HG03095 (cell line): ENCODE data around the gene LRBA.

Source experiments
- ATAC-seq: cut with Tn5 transposase; IDR thresholded peaks from one replicate; pipeline ENCODE4 v1.9.1; 2021; ENCODE audit warnings: moderate library complexity; ENCODE audit not compliant: unreplicated experiment

LRBA gene

GRCh38 chr4:150305995-150306394 is 709.1 kb downstream of the LRBA start:
- no peak for ATAC-seq

DNA sequence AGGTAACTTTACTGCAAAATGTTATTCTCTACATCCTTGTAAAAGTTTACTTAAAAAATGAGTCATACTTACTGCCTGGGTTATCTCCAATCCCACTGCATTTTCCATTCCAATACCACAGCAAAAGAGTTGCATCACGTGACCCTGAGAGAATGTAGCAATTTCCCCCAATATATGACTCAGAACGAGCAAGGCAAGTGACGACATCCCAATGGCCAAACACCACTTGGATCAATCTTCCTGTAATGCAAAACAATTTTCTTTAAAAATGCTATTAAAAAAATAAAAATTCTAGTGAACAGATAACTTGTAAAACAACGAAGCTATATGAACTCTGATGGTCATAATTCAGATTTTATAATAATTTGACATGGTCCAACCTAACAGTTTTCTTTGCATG is 712.5 kb downstream of the LRBA start:
- ATAC-seq, result no peak

DNA sequence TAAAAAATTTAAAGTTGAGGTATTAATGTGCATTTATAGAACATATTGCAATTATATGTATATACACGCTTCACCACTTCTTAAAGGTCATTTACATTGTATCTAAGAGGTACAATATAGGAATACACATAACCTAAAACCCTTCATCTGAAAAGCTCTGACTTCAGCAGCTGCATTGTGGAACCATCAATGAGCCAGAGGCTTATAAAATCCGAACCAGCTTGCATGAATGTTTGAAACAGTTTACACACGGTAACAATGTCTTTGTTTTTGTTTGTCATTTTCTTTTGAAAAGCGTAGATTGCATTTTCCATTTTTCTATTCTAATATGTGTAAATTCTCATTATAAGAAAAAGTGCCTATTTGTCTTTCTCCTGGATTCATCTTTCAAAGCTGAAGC is 715.3 kb downstream of the LRBA start:
- no peak for ATAC-seq

DNA sequence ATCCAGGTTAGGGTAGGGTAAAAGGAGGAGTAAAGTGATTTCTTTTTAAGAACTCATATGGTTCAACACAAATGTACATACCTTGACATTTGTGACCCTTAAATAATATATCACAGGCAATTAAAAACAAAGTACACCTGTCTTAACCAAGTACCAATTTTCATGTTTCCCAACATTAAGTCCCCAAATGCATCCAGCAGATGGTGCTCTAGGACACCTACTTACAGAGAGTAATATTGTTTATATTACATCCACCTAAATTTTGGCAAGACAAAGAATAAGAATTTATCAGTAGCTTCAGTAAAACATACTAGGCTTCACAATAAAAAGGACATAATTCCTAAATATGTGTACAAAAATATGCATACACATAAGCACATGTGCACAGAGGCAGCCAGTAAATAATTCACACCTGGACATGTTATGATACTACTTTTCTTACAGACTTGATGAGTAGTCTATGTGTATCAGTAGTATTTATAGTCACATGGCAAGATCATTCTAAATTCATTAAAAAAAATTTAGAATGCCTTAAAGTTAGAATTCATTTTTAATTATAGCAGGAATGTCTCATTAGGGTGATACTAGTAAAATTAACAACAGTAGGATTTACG is 717.1 kb downstream of the LRBA start:
- no peak for ATAC-seq

DNA sequence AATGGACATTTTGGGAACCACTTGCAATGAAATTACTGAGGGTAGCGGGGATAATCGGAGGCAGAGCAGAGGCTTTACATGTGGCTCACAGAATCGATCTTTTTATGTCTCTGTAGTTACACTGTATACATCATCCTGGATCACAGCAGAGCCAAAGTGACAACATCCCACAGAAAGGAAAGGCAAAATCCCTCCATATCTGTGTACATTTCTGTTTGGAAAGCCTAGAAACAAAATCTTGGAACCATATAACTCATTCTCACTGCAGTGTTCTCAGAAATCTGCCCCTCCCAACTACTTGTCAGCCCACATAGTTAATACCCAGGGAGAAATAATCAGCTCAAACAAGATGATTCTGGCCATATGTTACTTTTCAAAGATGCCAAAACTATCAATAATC is 725.2 kb downstream of the LRBA start:
- no peak for ATAC-seq

DNA sequence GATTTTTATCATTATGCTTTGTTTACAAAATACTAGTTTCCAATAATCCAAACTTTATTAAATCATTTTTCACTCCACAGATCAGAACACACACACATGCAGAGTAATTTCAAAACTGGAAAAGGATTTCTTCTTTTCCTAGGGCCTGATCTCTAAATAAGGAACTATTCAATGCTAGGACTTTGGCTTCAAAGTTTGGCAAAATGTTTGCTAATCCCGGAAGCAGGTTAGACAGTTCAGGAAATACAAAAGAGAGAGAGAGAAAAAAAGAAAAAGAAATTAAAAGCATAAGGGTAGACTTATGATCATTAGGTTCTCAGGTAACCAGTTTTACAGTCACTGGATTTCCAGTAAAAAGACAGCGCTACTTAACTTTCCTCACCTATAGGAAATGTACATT is 725.9 kb downstream of the LRBA start:
- ATAC-seq, result no peak

DNA sequence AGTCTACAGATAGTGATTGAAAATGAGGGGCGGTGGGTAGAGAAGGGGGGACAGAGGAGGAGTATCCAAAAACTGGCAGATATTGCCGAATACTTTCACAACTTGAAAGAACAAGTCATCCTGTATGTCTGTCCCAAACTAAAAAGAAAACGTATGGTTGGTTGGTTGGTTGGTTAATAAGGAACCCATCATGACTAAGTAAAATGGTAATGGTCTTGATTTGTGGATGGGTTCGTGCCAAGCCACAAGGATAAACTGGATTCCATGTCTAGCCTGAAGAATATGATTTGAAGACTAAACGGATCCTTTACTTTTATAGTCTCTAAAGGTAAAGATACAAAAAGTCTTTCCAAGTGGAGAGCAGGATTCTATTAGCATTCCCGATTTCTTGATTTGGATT is 728.4 kb downstream of the LRBA start:
- ATAC-seq, result no peak

- no peak for ATAC-seq
Observed at GRCh38 chr4:150283689-150284088, 731.4 kb downstream of the LRBA start.

DNA sequence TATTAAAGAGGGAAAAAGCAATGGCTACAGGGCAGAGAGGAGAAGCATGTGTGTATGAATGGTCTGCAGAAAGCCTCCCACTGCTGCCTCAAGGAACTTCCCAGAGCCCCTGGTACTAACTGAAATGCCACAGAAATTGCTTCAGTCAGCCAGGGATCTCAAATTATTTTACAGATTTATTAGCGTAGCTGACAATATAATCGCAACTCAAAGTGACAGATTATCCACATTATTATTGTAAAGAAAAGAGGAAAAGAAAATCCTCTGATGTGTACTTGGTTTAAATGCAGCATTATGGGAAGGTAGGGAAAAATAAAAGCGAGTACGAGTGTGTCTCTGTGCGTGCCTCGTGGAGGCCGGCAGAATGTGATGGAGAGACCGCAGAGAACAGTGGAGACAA is 734.1 kb downstream of the LRBA start:
- no peak for ATAC-seq

GRCh38 chr4:150280081-150280895 is 734.8 kb downstream of the LRBA start:
- no peak for ATAC-seq

- no peak for ATAC-seq
Observed at GRCh38 chr4:150278206-150278605, 736.9 kb downstream of the LRBA start.

DNA sequence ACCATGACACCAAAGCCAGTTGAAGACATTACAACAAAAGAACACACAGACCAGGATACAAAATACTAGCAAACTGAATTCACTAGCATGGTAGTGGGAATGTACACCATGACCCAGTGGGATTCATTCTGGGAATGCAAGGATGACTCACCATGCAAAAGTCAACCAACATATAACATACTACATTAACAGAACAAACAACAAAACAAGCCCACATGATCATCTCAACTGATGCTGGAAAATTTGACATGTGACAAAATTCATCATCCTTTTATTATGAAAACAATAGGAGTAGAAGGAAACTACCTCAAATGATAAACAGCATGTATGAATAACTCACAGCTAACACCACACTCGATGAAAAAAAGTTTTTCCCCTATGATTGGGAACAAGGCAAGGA is 746.6 kb downstream of the LRBA start:
- ATAC-seq, result no peak

DNA sequence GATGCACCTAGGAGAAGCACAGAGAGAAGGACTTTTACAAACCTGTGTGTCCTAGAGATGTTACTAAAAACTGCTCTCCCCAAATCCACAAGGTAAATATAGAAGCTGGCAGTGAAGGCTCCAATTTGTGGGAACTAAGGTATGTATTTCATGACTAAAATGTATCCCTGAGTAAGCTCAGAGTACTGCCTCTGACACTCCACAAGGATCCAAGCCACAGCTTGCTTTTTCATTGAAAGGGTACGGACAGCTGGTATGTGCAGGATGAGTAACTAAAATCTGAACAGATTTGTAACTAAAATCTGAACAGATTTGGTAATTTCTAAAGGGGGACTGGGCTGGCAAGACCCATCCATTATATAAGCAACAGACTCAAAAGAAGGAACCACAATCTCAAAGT is 749.3 kb downstream of the LRBA start:
- no peak for ATAC-seq

DNA sequence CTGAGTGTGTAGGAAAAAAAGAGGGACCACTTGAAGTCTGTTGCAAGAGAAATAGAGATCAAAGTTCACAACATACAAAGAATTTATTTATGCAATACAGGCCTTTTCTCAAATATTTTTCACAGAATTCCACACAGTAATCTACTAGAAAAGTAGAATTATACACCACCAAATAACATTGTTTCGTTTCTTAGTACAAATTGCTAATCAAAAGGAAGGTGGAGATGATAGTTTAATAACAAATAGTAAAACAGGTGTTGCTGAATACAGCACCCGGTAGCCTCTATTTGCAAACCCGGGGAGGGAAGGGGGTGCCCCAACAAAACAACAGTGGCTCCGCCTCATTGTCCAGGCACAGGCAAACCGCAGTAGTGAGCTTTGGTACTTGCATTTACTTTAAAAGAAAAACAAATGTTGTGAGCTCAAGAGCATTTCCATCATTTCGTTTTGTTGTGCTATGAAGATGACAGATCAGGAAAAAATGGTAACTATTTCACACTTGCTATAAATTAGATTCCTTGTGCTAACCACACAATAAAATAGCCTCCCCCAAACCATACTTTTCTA is 750.4 kb downstream of the LRBA start:
- ATAC-seq, result no peak

GRCh38 chr4:150262611-150263010 is 752.5 kb downstream of the LRBA start:
- ATAC-seq, result no peak

- no peak for ATAC-seq
Observed at GRCh38 chr4:150261571-150261970, 753.5 kb downstream of the LRBA start.

GRCh38 chr4:150259861-150260567 is 755.1 kb downstream of the LRBA start:
- no peak for ATAC-seq

- ATAC-seq, result no peak
Observed at GRCh38 chr4:150258569-150258968, 756.5 kb downstream of the LRBA start.

GRCh38 chr4:150256841-150257730 is 758.0 kb downstream of the LRBA start:
- no peak for ATAC-seq

GRCh38 chr4:150256225-150256620 is 758.9 kb downstream of the LRBA start:
- no peak for ATAC-seq
